ENCODE data around the gene TMPRSS2. TPM values are rescaled to one million over a fixed set of nuclear protein-coding genes. Genes with fewer than 3 reads are reported as not detected.

Gene TMPRSS2
- total RNA-seq, 1 donor from 2014 or later: not detected

DNA sequence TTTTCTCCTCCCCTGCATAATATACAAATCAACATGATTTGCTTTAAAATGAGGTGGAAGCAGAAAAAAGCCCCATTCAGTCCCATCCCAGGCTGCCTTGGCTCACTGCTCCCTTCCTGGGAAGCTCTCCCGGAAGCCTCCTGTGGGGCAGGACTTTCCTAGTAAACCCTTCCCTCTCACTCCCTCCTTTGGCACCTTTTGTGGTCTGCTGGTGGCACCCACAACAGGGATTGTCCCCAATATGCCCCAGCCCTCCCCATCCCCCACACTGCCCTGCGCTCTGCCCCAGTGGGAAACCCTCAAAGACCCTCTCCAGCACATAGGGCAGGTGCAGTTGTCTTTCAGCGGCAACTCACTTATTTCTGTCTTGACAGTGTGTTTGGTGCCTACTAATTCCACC, 1.8 kb upstream of the TMPRSS2 start:
- no peak for DNase-seq (ENCODE audit: low read depth in 2 of 2)

GRCh38 chr21:41509145-41509496, 1.2 kb upstream of the TMPRSS2 start:
- no peak for DNase-seq (ENCODE audit: low read depth in 2 of 2)

DNA sequence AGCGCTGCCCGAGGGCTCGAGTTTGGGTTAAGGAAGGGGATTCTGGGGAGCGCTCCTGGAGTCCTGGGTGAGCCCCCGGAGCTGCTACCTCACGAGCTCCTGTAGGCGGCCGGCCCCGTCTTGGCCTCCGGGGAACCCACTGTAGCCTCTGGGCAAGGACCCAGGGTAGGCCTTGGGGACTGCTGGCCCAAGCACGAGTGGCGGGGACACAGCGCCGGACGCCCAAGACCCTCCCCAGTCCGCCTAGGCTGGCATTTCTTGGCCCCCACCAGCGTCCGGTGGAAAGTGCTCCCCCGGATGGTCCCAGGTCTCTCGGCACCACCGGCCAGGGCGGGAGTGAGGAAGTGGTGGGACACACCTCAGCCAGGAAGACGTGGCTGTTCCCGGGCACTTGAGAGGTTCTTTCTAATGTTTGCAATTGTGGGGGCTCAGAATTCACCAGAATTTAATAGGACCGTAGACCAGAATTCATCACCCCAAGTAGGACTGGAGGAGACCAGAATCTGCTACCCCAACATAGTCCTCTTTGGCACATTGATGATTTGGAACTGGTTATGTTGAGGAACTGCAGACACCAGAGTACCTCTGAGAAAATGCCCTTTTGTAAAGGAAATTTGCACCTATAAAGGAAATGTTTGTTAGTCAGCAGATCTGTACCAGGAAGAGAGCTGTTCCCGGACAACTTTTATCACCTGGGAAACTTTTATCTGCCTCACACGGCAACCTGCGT, 622 bp upstream of the TMPRSS2 start:
- DNase-seq (ENCODE audit: low read depth in 2 of 2): no peak

- DNase-seq (ENCODE audit: low read depth in 2 of 2): no peak
Measured at GRCh38 chr21:41506611-41507520, 1.1 kb downstream of the TMPRSS2 start.

GRCh38 chr21:41506005-41506594, 1.9 kb downstream of the TMPRSS2 start:
- DNase-seq (ENCODE audit: low read depth in 2 of 2): no peak

DNA sequence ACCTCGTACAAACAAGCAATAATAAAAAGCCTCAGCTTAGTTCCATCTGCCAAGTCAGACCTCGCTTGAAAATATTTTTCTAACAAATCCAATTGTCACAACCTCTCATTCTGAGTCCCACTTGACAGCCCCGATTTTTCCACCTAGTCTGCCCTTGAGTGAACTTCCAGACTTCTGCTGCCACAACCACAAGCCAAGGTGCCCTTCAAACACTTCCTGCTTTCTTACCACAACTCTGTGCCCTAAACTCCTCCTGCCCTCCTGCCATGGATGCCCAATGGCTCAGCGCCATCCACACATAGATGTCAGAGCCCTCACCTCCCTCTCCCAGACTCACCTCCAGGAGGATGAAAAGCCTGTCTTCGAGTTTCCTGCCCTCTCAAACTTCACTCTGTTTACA, 3.9 kb downstream of the TMPRSS2 start:
- no peak for DNase-seq (ENCODE audit: low read depth in 2 of 2)

- no peak for DNase-seq (ENCODE audit: low read depth in 2 of 2)
Measured at GRCh38 chr21:41503331-41503730, 4.6 kb downstream of the TMPRSS2 start.

DNA sequence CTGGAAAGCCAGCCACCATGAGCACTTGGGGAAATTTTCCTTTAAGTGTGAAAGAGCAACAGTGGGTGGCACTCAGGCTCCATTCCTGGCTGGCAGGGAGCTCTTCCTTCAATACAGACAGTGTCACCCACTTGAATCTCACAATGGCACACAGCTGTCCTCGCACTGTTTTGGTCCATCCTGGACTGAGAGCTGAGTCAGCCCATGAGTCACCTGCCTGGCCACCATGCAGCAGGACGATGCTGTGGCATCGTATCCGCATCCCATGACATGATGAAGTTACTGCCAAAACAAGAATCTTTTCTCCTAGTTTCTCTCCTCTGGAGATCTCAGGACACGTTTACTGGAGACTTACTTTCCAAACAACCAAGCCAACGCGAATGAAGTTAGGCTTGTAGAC, 6.0 kb downstream of the TMPRSS2 start:
- DNase-seq (ENCODE audit: low read depth in 2 of 2): no peak

- DNase-seq (ENCODE audit: low read depth in 2 of 2): no peak
Measured at GRCh38 chr21:41500931-41501381, 7.0 kb downstream of the TMPRSS2 start.

- no peak for DNase-seq (ENCODE audit: low read depth in 2 of 2)
Measured at GRCh38 chr21:41500363-41500762, 7.6 kb downstream of the TMPRSS2 start.

DNA sequence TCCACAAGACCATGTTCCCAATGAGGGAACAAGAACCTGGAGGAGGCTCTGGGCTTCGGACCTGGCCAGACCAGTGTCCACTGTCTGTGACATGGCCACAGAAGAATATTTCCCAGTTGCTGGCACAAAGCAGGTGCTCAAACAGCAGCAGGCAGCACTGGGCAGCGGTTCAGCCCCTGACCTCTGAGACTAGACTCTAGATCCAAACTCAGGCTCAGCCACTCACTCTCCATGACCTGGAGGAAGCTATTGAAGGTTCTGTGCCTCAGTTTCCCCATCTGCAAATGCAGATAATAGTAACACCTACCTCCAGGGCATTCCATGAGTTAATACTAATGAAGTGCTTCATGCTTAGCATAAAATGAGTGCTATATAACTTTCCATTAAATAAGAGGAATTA, 8.0 kb downstream of the TMPRSS2 start:
- no peak for DNase-seq (ENCODE audit: low read depth in 2 of 2)

- no peak for DNase-seq (ENCODE audit: low read depth in 2 of 2)
Measured at GRCh38 chr21:41497788-41498187, 10.2 kb downstream of the TMPRSS2 start.

- no peak for DNase-seq (ENCODE audit: low read depth in 2 of 2)
Measured at GRCh38 chr21:41497008-41497407, 10.9 kb downstream of the TMPRSS2 start.

GRCh38 chr21:41494242-41494641, 13.7 kb downstream of the TMPRSS2 start:
- DNase-seq (ENCODE audit: low read depth in 2 of 2): no peak

DNA sequence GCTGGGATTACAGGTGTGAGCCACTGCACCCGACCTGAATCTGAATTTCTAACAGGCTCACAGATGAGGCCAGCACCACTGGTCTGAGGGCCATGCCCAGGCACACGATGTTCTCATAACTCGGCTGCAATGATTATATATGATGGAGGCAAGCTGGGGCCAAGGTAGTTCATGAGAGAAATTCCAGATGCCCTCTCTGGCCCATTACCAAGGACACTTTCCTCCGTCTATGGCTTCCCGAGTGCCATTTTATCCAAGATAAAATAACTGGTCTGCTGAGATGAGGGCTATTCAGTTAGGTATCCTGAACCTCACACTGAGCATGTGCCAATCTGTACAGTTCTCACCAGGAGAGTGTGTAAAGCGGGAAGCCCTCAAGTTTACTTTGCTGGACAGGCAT, 16.5 kb downstream of the TMPRSS2 start:
- no peak for DNase-seq (ENCODE audit: low read depth in 2 of 2)

DNA sequence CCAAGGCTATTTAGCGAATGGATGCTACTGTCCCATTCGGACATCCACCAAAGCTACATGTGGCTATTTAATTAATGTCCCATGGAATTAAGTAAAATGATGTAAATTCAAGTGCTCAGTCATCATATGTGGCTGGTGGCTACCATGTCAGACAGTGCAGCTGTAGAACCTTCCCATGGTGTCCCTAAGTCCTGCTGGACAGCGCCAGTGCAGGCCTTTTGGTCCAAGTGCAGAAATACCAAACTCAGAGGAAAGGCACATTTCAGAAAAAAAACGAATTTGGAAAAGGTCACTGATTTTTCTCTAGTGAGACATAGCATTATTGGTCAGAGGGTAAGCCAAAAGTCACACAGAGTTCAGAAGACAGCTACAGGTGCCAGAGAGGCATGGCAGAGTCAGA, 17.6 kb downstream of the TMPRSS2 start:
- DNase-seq (ENCODE audit: low read depth in 2 of 2): no peak

GRCh38 chr21:41489329-41489728, 18.6 kb downstream of the TMPRSS2 start:
- DNase-seq (ENCODE audit: low read depth in 2 of 2): no peak

- DNase-seq (ENCODE audit: low read depth in 2 of 2): no peak
Measured at GRCh38 chr21:41488080-41488479, 19.9 kb downstream of the TMPRSS2 start.

- DNase-seq (ENCODE audit: low read depth in 2 of 2): no peak
Measured at GRCh38 chr21:41487082-41487481, 20.9 kb downstream of the TMPRSS2 start.

GRCh38 chr21:41483973-41484372, 24.0 kb downstream of the TMPRSS2 start:
- DNase-seq (ENCODE audit: low read depth in 2 of 2): no peak

- DNase-seq (ENCODE audit: low read depth in 2 of 2): no peak
Measured at GRCh38 chr21:41483415-41483814, 24.5 kb downstream of the TMPRSS2 start.

DNA sequence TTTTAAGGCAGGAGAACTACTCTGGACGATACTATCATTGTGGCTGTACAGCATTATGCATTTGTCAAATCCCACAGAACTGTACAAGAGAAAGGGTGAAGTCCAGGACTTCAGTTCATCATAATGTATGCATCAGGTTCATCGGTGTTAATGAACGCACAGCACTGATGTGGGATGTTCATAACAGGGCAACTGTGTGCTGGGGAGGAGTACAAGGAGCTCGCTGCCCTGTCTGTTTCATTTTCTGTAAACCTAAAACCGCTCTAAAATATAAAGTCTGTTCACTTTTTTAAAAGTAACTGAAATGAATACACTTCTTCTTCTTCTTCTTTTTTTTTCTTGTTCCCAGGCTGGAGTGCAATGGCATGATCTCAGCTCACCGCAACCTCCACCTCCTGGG, 25.0 kb downstream of the TMPRSS2 start:
- DNase-seq (ENCODE audit: low read depth in 2 of 2): no peak

All from lung microvascular endothelial cell (primary cell).